IMR-90 (cell line): ENCODE data around the gene ROBO1. TPM values are rescaled to one million over a fixed set of nuclear protein-coding genes. Genes with fewer than 3 reads are reported as not detected.
A peak's percentile ranks its signal among the peaks of the same experiment; 100 is the strongest.

Experiments
- ATAC-seq: fragments of 200-7000 bp; cut with Tn5 transposase; 2 replicates; pipeline ENCODE4 v1.9.1; 2020; ENCODE audit warnings: low read depth, mild to moderate bottlenecking, moderate library complexity
- BruUV-seq: library from RNA; stranded (reverse); fragments of 400-500 nt; replicated peaks from 2 replicates; lab custom pipeline; 2021; lab: Mats Ljungman, UMichigan
- CTCF ChIA-PET: fragments of 300-600 bp; formaldehyde crosslinking; extraction: SDS; loops from one replicate; lab custom pipeline; 2021; ENCODE audit warnings: antibody characterized with exemption; lab: Yijun Ruan, JAX
- POLR2A ChIA-PET: fragments of 300-600 bp; sonication (Branson Sonifier 250); formaldehyde crosslinking; loops from one replicate; lab custom pipeline; 2022; ENCODE audit warnings: antibody characterized with exemption; ENCODE audit not compliant: unreplicated experiment; lab: Charles Lee
- DNase-seq: peaks from one replicate; pipeline ENCODE4 v3.0.0; 2013
- H2AFZ ChIP-seq: replicated peaks from 2 replicates; pipeline ENCODE3; 2013; ENCODE audit warnings: low read length, mild to moderate bottlenecking; ENCODE audit not compliant: poor library complexity
- H2AK5ac ChIP-seq: 2 replicates; pipeline ENCODE4 v1.6.1; 2013; ENCODE audit warnings: low read depth, low read length, inconsistent platforms
- H2AK9ac ChIP-seq: replicated peaks from 2 replicates; pipeline ENCODE3; 2013; ENCODE audit warnings: mild to moderate bottlenecking, low read depth, low read length, moderate library complexity; ENCODE audit not compliant: poor library complexity
- H2BK120ac ChIP-seq: 2 replicates; pipeline ENCODE4 v1.6.1; 2013; ENCODE audit warnings: low read depth, low read length, inconsistent platforms
- H2BK15ac ChIP-seq: 3 replicates; pipeline ENCODE4 v1.6.1; 2013; ENCODE audit warnings: low read depth, low read length, inconsistent platforms
- H2BK20ac ChIP-seq: 2 replicates; pipeline ENCODE4 v1.6.1; 2013; ENCODE audit warnings: low read depth, mild to moderate bottlenecking, inconsistent platforms, low read length, moderate library complexity
- H2BK5ac ChIP-seq: 2 replicates; pipeline ENCODE4 v1.6.1; 2013; ENCODE audit warnings: mild to moderate bottlenecking, low read depth, low read length, inconsistent platforms; ENCODE audit not compliant: poor library complexity, severe bottlenecking
- H3K14ac ChIP-seq: replicated peaks from 2 replicates; pipeline ENCODE4 v1.6.1; 2013; ENCODE audit warnings: low read depth, low read length, inconsistent platforms
- H3K18ac ChIP-seq: 2 replicates; pipeline ENCODE4 v1.6.1; 2013; ENCODE audit warnings: low read depth, low read length, control low read depth
- H3K23ac ChIP-seq: 2 replicates; pipeline ENCODE4 v1.6.1; 2013; ENCODE audit warnings: low read depth, low read length, inconsistent platforms
- H3K27ac ChIP-seq: 2 replicates; pipeline ENCODE4 v1.5.1; 2013; ENCODE audit warnings: mild to moderate bottlenecking, control low read depth, low read length; ENCODE audit not compliant: insufficient read depth
- H3K27me3 ChIP-seq: 2 replicates; pipeline ENCODE4 v1.6.1; 2013; ENCODE audit warnings: low read length; ENCODE audit not compliant: control insufficient read depth, insufficient read depth
- H3K36me3 ChIP-seq: 2 replicates; pipeline ENCODE4 v1.6.1; 2013; ENCODE audit warnings: low read length, mixed read lengths; ENCODE audit not compliant: control insufficient read depth, insufficient read depth
- H3K4ac ChIP-seq: 2 replicates; pipeline ENCODE4 v1.6.1; 2013; ENCODE audit warnings: low read depth, low read length, inconsistent platforms
- H3K4me1 ChIP-seq: 2 replicates; pipeline ENCODE4 v1.6.1; 2013; ENCODE audit warnings: low read length, mixed read lengths; ENCODE audit not compliant: control insufficient read depth, insufficient read depth
- H3K4me2 ChIP-seq: 2 replicates; pipeline ENCODE4 v1.6.1; 2013; ENCODE audit warnings: low read depth, mild to moderate bottlenecking, control low read depth, low read length, moderate library complexity
- H3K4me3 ChIP-seq: 2 replicates; pipeline ENCODE4 v1.5.1; 2013; ENCODE audit warnings: low read depth, mild to moderate bottlenecking, control low read depth, low read length, moderate library complexity; ENCODE audit not compliant: insufficient read depth
- H3K56ac ChIP-seq: 2 replicates; pipeline ENCODE4 v1.6.1; 2013; ENCODE audit warnings: low read length, inconsistent platforms; ENCODE audit not compliant: insufficient read depth; ENCODE audit errors: extremely low read depth
- H3K79me1 ChIP-seq, 2 experiments: 2 replicates each; pipeline ENCODE4 v1.6.1; 2013; ENCODE audit warnings: low read length in 2 of 2, inconsistent platforms in 1 of 2, low read depth in 1 of 2
- H3K9ac ChIP-seq: 2 replicates; pipeline ENCODE4 v1.6.1; 2013; ENCODE audit warnings: low read depth, low read length, control low read depth
- H3K9me1 ChIP-seq: 2 replicates; pipeline ENCODE4 v1.6.1; 2013; ENCODE audit warnings: low read length, inconsistent platforms; ENCODE audit not compliant: insufficient read depth
- H3K9me3 ChIP-seq: 2 replicates; pipeline ENCODE4 v1.6.1; 2013; ENCODE audit warnings: low read length; ENCODE audit not compliant: control insufficient read depth, insufficient read depth
- H4K20me1 ChIP-seq: 2 replicates; pipeline ENCODE4 v1.6.1; 2013; ENCODE audit warnings: low read length, inconsistent platforms; ENCODE audit not compliant: insufficient read depth
- H4K5ac ChIP-seq: 2 replicates; pipeline ENCODE4 v1.6.1; 2013; ENCODE audit warnings: mild to moderate bottlenecking, low read depth, low read length, control low read depth
- H4K8ac ChIP-seq, 2 experiments: 2 replicates each; pipeline ENCODE4 v1.6.1; 2013; ENCODE audit warnings: low read depth in 2 of 2, low read length in 2 of 2, control low read depth in 1 of 2, inconsistent platforms in 1 of 2
- H4K91ac ChIP-seq: 2 replicates; pipeline ENCODE4 v1.6.1; 2013; ENCODE audit warnings: low read depth, low read length, inconsistent platforms; ENCODE audit not compliant: insufficient read depth
- BHLHE40 ChIP-seq: fragments of 150-350 bp; IDR thresholded peaks from 2 replicates; pipeline ENCODE4 v1.6.1; 2016; ENCODE audit warnings: mild to moderate bottlenecking, low read depth, low read length
- CEBPB ChIP-seq: IDR thresholded peaks from 2 replicates; pipeline ENCODE4 v1.6.1; 2012; ENCODE audit warnings: low read depth, low read length, improper control_type of control experiment
- CHD1 ChIP-seq: IDR thresholded peaks from 2 replicates; pipeline ENCODE4 v1.6.1; 2012; ENCODE audit warnings: low read depth, low read length, improper control_type of control experiment
- CTCF ChIP-seq: conservative IDR thresholded peaks from 2 replicates; pipeline ENCODE4 v1.5.1; 2012; ENCODE audit warnings: mild to moderate bottlenecking, low read depth, low read length, improper control_type of control experiment
- ELK1 ChIP-seq: fragments of 150-350 bp; IDR thresholded peaks from 2 replicates; pipeline ENCODE4 v1.6.1; 2016; ENCODE audit warnings: low read depth, mild to moderate bottlenecking, low read length, moderate library complexity, borderline replicate concordance
- FOS ChIP-seq: fragments of 150-350 bp; IDR thresholded peaks from 2 replicates; pipeline ENCODE4 v1.6.1; 2016; ENCODE audit warnings: low read depth, low read length
- MAFK ChIP-seq: IDR thresholded peaks from 2 replicates; pipeline ENCODE4 v1.6.1; 2012; ENCODE audit warnings: low read depth, low read length, improper control_type of control experiment
- MAZ ChIP-seq: IDR thresholded peaks from 2 replicates; pipeline ENCODE4 v1.6.1; 2012; ENCODE audit warnings: low read depth, mild to moderate bottlenecking, low read length, improper control_type of control experiment, moderate library complexity, borderline replicate concordance
- MXI1 ChIP-seq: IDR thresholded peaks from 2 replicates; pipeline ENCODE4 v1.6.1; 2012; ENCODE audit warnings: low read depth, mild to moderate bottlenecking, low read length, moderate library complexity, borderline replicate concordance
- NFE2L2 ChIP-seq: fragments of 150-350 bp; IDR thresholded peaks from 2 replicates; pipeline ENCODE4 v1.6.1; 2016; ENCODE audit warnings: low read depth, mild to moderate bottlenecking, low read length
- POLR2A ChIP-seq: IDR thresholded peaks from 2 replicates; pipeline ENCODE4 v1.6.1; 2012; ENCODE audit warnings: mild to moderate bottlenecking, low read depth, low read length
- RAD21 ChIP-seq: IDR thresholded peaks from 2 replicates; pipeline ENCODE4 v1.6.1; 2012; ENCODE audit warnings: low read length, improper control_type of control experiment
- RCOR1 ChIP-seq: IDR thresholded peaks from 2 replicates; pipeline ENCODE4 v1.6.1; 2012; ENCODE audit warnings: mild to moderate bottlenecking, low read length, improper control_type of control experiment; ENCODE audit not compliant: insufficient replicate concordance
- RFX5 ChIP-seq: IDR thresholded peaks from 2 replicates; pipeline ENCODE4 v1.8.0; 2012; ENCODE audit warnings: low read depth, mild to moderate bottlenecking, low read length, moderate library complexity
- SMC3 ChIP-seq: fragments of 150-350 bp; IDR thresholded peaks from 2 replicates; pipeline ENCODE4 v1.6.1; 2016; ENCODE audit warnings: low read depth, mild to moderate bottlenecking, antibody characterized with exemption, low read length, moderate library complexity
- USF2 ChIP-seq: fragments of 150-350 bp; IDR thresholded peaks from 2 replicates; pipeline ENCODE4 v1.6.1; 2017; ENCODE audit warnings: mild to moderate bottlenecking, antibody characterized with exemption, low read length, low read depth
- WGBS, 2 experiments: methylation state at CpG; one replicate each; pipeline versions ENCODE4 v1.1.5 to v1.1.7; 2013; ENCODE audit warnings: missing lambda C conversion rate in 2 of 2; ENCODE audit not compliant: insufficient read length in 1 of 2; ENCODE audit errors: extremely low coverage in 2 of 2; 5-methylcytosine and 5-hydroxymethylcytosine counted together
- dilution Hi-C: fragments of 300-500 bp; cut with HindIII; formaldehyde crosslinking; loops from one replicate; pipeline ENCODE4 v1.14.3; 2018; ENCODE audit warnings: low sequenced_read_pairs; ENCODE audit not compliant: unreplicated experiment
- in situ Hi-C: fragments of 300-500 bp; cut with MboI; formaldehyde crosslinking; loops from 3 replicates; pipeline ENCODE4 v1.14.3; 2019; ENCODE audit warnings: low sequenced_read_pairs, inconsistent platforms, mixed read lengths
- intact Hi-C: fragments of 100-400 bp; cut with micrococcal nuclease; formaldehyde crosslinking; loops from 2 replicates; pipeline ENCODE4 v1.10.0; 2022
- polyA plus RNA-seq, 3 experiments: library from polyadenylated mRNA; depleted of rRNA; stranded (reverse); fragments of >200 nt; gene quantifications; 2 replicates each; pipeline ENCODE4 v1.2.3, GENCODE V29; 2012; ENCODE audit warnings: low replicate concordance in 1 of 3
- total RNA-seq: library from RNA; depleted of rRNA; stranded (reverse); fragments of >200 nt; gene quantifications from 2 replicates; pipeline ENCODE4 v1.2.3, GENCODE V29; 2012

The ROBO1 gene
- total and polyA plus RNA-seq, 2 of the 4 experiments (the other 2 are of a cell fraction) = 24.1 to 53.9 TPM

- ATAC-seq = 0 out of 2 replicates have a peak, but pooled peaks have one; percentile 14
- no peak overlapping the region for H3K27ac ChIP-seq
These were observed 669.7 kb downstream of the ROBO1 start for GRCh38 chr3:79097964-79098660.

More at GRCh38 chr3:79097964-79098660, 669.7 kb downstream of the ROBO1 start:
- Histone ChIP-seq H3K14ac (no peak overlapping the region), H3K9ac (no peak overlapping the region), H2AK5ac (no peak overlapping the region), H3K56ac (no peak overlapping the region), H3K4me3 (no peak overlapping the region), H4K20me1 (no peaks in the 10 kb centered on the region), H2BK5ac (no peak overlapping the region), H3K4me1 (no peaks in the 10 kb centered on the region), H3K36me3 (no peaks in the 10 kb centered on the region), H3K23ac (no peak overlapping the region), H4K5ac (no peak overlapping the region), H4K91ac (no peak overlapping the region), H3K9me1 (no peaks in the 10 kb centered on the region), H2BK20ac (no peak overlapping the region), H4K8ac (no peak overlapping the region), H3K18ac (no peak overlapping the region), H2AK9ac (no peak overlapping the region), H3K4me2 (no peak overlapping the region), H3K4ac (no peak overlapping the region), H3K79me1 (no peaks in the 10 kb centered on the region), H3K27me3 (no peaks in the 10 kb centered on the region), H3K9me3 (no peaks in the 10 kb centered on the region), H2AFZ (no peak overlapping the region), H2BK120ac (no peak overlapping the region), H2BK15ac (no peak overlapping the region)
- ChIA-PET CTCF (interaction anchor here (0.6 kb wide), 1 partner anchor 12 kb away, joined by 3 read pairs; no protein-coding TSS in a partner anchor), POLR2A (no interaction called here)
- no TSS peak for BruUV-seq
- no peak for DNase-seq
- in situ Hi-C loops = loop anchor here (5.0 kb wide), 1 partner anchor 259 kb away; no protein-coding TSS in a partner anchor
- WGBS, 2 experiments = no CpG with 5 or more reads among the region's 1 CpG
- dilution Hi-C loops = no loop called here
- intact Hi-C loops = no loop called here
- TF ChIP-seq POLR2A (no peak), CHD1 (no peak), CEBPB (no peak), RAD21 (no peak), RCOR1 (no peak), MXI1 (no peak), CTCF (no peak), FOS (no peak), BHLHE40 (no peak), USF2 (no peak), SMC3 (no peak), MAFK (no peak), RFX5 (no peak), NFE2L2 (no peak), ELK1 (no peak), MAZ (no peak)
